Neural cell (in vitro differentiated cells): ENCODE measurements around the gene ACOXL. TPM values are rescaled to one million over a fixed set of nuclear protein-coding genes. Genes with fewer than 3 reads are reported as not detected.

Experiments
- H2AFZ ChIP-seq: fragments of 200-600, 300-800 bp; sonication (generic), shearing (Covaris generic); 2 replicates; pipeline ENCODE4 v1.6.0; 2014; ENCODE audit warnings: low read depth, mild to moderate bottlenecking, antibody characterized with exemption, low read length, moderate library complexity
- H3F3A ChIP-seq: fragments of 200-600 bp; shearing (Covaris generic); 2 replicates; pipeline ENCODE4 v1.6.1; 2016; ENCODE audit warnings: mild to moderate bottlenecking, moderate library complexity, mixed read lengths, antibody characterized with exemption, low read length; ENCODE audit not compliant: insufficient read depth, poor library complexity, severe bottlenecking
- H3K27ac ChIP-seq: fragments of 200-600, 300-800 bp; sonication (generic), shearing (Covaris generic); 2 replicates; pipeline ENCODE4 v1.5.1; 2014; ENCODE audit warnings: mild to moderate bottlenecking, low read length, moderate library complexity
- H3K27me3 ChIP-seq: fragments of 300-800, 200-600 bp; sonication (generic), shearing (Covaris generic); 2 replicates; pipeline ENCODE4 v1.6.0; 2014; ENCODE audit warnings: mild to moderate bottlenecking, low read depth, low read length, moderate library complexity; ENCODE audit not compliant: insufficient read depth
- H3K36me3 ChIP-seq: fragments of 300-800, 200-600 bp; sonication (generic), shearing (Covaris generic); 2 replicates; pipeline ENCODE4 v1.5.1; 2014; ENCODE audit warnings: mild to moderate bottlenecking, antibody characterized with exemption, low read length, moderate library complexity; ENCODE audit not compliant: insufficient read depth
- H3K4me2 ChIP-seq: fragments of 300-800, 200-600 bp; sonication (generic), shearing (Covaris generic); 2 replicates; pipeline ENCODE4 v1.6.0; 2014; ENCODE audit warnings: mild to moderate bottlenecking, low read length
- H3K4me3 ChIP-seq: fragments of 300-800, 200-600 bp; sonication (generic), shearing (Covaris generic); 2 replicates; pipeline ENCODE4 v1.5.1; 2014; ENCODE audit warnings: mild to moderate bottlenecking, low read length, moderate library complexity
- H3K79me2 ChIP-seq: fragments of 200-600 bp; shearing (Covaris generic); replicated peaks from 2 replicates; pipeline ENCODE4 v1.6.0; 2014; ENCODE audit warnings: mild to moderate bottlenecking, low read length, moderate library complexity; ENCODE audit not compliant: insufficient read depth
- H3K9ac ChIP-seq: fragments of 300-800, 200-600 bp; sonication (generic), shearing (Covaris generic); 2 replicates; pipeline ENCODE4 v1.6.1; 2016; ENCODE audit warnings: mild to moderate bottlenecking, low read length, mixed read lengths
- H3K9me2 ChIP-seq: fragments of 200-600 bp; shearing (Covaris generic); 2 replicates; pipeline ENCODE4 v1.6.1; 2016; ENCODE audit warnings: mild to moderate bottlenecking, low read length, mixed read lengths; ENCODE audit not compliant: insufficient read depth
- H3K9me3 ChIP-seq: fragments of 200-600, 300-800 bp; sonication (generic), shearing (Covaris generic); 2 replicates; pipeline ENCODE4 v1.6.1; 2016; ENCODE audit warnings: mild to moderate bottlenecking, mixed run types, low read length, moderate library complexity, mixed read lengths
- H4K20me1 ChIP-seq: fragments of 200-600 bp; shearing (Covaris generic); 2 replicates; pipeline ENCODE4 v1.6.1; 2016; ENCODE audit warnings: mild to moderate bottlenecking, mixed run types; ENCODE audit not compliant: insufficient read depth
- EP300 ChIP-seq: fragments of 450-650 bp; conservative IDR thresholded peaks from 2 replicates; pipeline ENCODE4 v1.6.1; 2014; ENCODE audit warnings: antibody characterized with exemption, mild to moderate bottlenecking, moderate library complexity; ENCODE audit not compliant: poor library complexity, severe bottlenecking
- EZH2 ChIP-seq: fragments of 200-600, 300-800 bp; shearing (Covaris generic), sonication (generic); IDR thresholded peaks from 2 replicates; pipeline ENCODE4 v1.6.1; 2014; ENCODE audit warnings: antibody characterized with exemption, low read length, borderline replicate concordance, mild to moderate bottlenecking; ENCODE audit not compliant: insufficient read depth, poor library complexity, severe bottlenecking
- MXI1 ChIP-seq: fragments of 450-650 bp; conservative IDR thresholded peaks from 2 replicates; pipeline ENCODE4 v1.6.1; 2014; ENCODE audit warnings: antibody characterized with exemption, mild to moderate bottlenecking; ENCODE audit not compliant: poor library complexity, severe bottlenecking
- POLR2AphosphoS5 ChIP-seq: IDR thresholded peaks from 2 replicates; pipeline ENCODE4 v1.6.1; 2012
- RAD21 ChIP-seq: fragments of 450-650 bp; conservative IDR thresholded peaks from 2 replicates; pipeline ENCODE4 v1.6.1; 2014; ENCODE audit warnings: antibody characterized with exemption, mild to moderate bottlenecking, moderate library complexity
- SMC3 ChIP-seq: fragments of 450-650 bp; conservative IDR thresholded peaks from 2 replicates; pipeline ENCODE4 v1.6.1; 2014; ENCODE audit warnings: antibody characterized with exemption, mild to moderate bottlenecking, moderate library complexity; ENCODE audit not compliant: poor library complexity
- TAF1 ChIP-seq: IDR thresholded peaks from 2 replicates; pipeline ENCODE4 v1.6.1; 2012; ENCODE audit warnings: low read depth
- polyA plus RNA-seq: library from polyadenylated mRNA; depleted of rRNA; stranded (reverse); fragments of >200 nt; gene quantifications from 2 replicates; pipeline ENCODE4 v1.2.3, GENCODE V29; 2014
- TF ChIP-seq, protein P1 (sequence below): IDR thresholded peaks from 2 replicates; pipeline ENCODE4 v1.6.1; 2012; ENCODE audit warnings: borderline replicate concordance

The ACOXL gene
- polyA plus RNA-seq, 1 donor from 2014 or later: not detected

DNA sequence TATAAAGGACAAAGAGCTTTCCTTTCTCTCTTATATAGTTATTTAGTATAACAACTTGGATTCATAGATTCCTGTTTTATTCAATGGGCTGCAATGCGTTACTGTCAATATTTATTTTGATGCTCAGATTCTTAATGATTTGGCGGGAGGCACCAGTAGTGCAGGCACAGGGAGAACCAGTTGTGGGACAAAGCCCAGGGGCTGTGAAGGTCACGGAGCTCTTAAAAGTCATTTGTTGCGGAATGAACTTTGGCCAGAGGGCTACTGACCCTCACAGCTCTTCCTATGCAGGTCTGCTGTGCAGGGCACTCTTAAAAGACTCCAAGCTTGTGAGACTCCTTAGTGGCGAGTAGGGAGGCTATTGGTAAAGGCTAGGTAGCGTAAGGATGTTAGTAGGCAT, 422.4 kb downstream of the ACOXL start:
- Histone ChIP-seq H3K27me3 (peaks cover 3% of the 10 kb centered on the region), H3K79me2 (no peaks in the 10 kb centered on the region), H3K9me3 (no peaks in the 10 kb centered on the region), H3K36me3 (no peaks in the 10 kb centered on the region), H3K27ac (no peak overlapping the region), H2AFZ (no peak overlapping the region), H3K9ac (no peak overlapping the region), H3K9me2 (no peaks in the 10 kb centered on the region), H4K20me1 (no peaks in the 10 kb centered on the region), H3K4me2 (no peak overlapping the region), H3F3A (no peaks in the 10 kb centered on the region), H3K4me3 (no peak overlapping the region)
- TF ChIP-seq POLR2AphosphoS5 (no peak), MXI1 (no peak), SMC3 (no peak), TAF1 (no peak), EZH2 (no peak), RAD21 (no peak)
- TF ChIP-seq, protein P1, sequence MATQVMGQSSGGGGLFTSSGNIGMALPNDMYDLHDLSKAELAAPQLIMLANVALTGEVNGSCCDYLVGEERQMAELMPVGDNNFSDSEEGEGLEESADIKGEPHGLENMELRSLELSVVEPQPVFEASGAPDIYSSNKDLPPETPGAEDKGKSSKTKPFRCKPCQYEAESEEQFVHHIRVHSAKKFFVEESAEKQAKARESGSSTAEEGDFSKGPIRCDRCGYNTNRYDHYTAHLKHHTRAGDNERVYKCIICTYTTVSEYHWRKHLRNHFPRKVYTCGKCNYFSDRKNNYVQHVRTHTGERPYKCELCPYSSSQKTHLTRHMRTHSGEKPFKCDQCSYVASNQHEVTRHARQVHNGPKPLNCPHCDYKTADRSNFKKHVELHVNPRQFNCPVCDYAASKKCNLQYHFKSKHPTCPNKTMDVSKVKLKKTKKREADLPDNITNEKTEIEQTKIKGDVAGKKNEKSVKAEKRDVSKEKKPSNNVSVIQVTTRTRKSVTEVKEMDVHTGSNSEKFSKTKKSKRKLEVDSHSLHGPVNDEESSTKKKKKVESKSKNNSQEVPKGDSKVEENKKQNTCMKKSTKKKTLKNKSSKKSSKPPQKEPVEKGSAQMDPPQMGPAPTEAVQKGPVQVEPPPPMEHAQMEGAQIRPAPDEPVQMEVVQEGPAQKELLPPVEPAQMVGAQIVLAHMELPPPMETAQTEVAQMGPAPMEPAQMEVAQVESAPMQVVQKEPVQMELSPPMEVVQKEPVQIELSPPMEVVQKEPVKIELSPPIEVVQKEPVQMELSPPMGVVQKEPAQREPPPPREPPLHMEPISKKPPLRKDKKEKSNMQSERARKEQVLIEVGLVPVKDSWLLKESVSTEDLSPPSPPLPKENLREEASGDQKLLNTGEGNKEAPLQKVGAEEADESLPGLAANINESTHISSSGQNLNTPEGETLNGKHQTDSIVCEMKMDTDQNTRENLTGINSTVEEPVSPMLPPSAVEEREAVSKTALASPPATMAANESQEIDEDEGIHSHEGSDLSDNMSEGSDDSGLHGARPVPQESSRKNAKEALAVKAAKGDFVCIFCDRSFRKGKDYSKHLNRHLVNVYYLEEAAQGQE: no peak

GRCh38 chr2:111155610-111156009, 423.2 kb downstream of the ACOXL start:
- no peaks in the 10 kb centered on the region for H3F3A ChIP-seq
- H3K4me2 ChIP-seq: no peak overlapping the region
- H2AFZ ChIP-seq: no peak overlapping the region
- TF ChIP-seq, protein P1: no peak
- TF ChIP-seq TAF1 (no peak), EP300 (no peak), POLR2AphosphoS5 (no peak)
- no peaks in the 10 kb centered on the region for H3K9me2 ChIP-seq
- no peaks in the 10 kb centered on the region for H3K79me2 ChIP-seq
- no peaks in the 10 kb centered on the region for H3K9me3 ChIP-seq
- no peak overlapping the region for H3K27ac ChIP-seq
- no peak overlapping the region for H3K4me3 ChIP-seq
- peaks cover 3% of the 10 kb centered on the region for H3K27me3 ChIP-seq
- no peaks in the 10 kb centered on the region for H3K36me3 ChIP-seq
- no peak overlapping the region for H3K9ac ChIP-seq
- H4K20me1 ChIP-seq: no peaks in the 10 kb centered on the region
